K562 (cell line): ENCODE measurements around the gene SYT17. TPM values are rescaled to one million over a fixed set of nuclear protein-coding genes. Genes with fewer than 3 reads are reported as not detected.

ENCODE experiments used
- ATAC-seq: fragments of 200-7000 bp; cut with Tn5 transposase; 3 replicates; pipeline ENCODE4 v1.9.1; 2020; ENCODE audit warnings: moderate library complexity
- BruUV-seq: library from RNA; stranded (reverse); fragments of 400-500 nt; replicated peaks from 2 replicates; lab custom pipeline; 2021; lab: Mats Ljungman, UMichigan
- CTCF ChIA-PET: fragments of 300-600 bp; formaldehyde crosslinking; extraction: SDS; loops from one replicate; lab custom pipeline; 2021; ENCODE audit warnings: low intra/inter-chr PET ratio; lab: Yijun Ruan, JAX
- POLR2A ChIA-PET: fragments of 300-600, 350-650 bp; sonication (Branson Sonifier 250); formaldehyde crosslinking; extraction: SDS; loops from one replicate; lab custom pipeline; 2021; ENCODE audit warnings: antibody characterized with exemption, inconsistent platforms; lab: Yijun Ruan, JAX
- DNase-seq, 4 experiments: peaks; one replicate each; pipeline versions ENCODE4 v3.0.0 to v3.0.0-alpha.2; 2011 to 2018; ENCODE audit warnings: low spot score in 3 of 4, mixed read lengths in 3 of 4; ENCODE audit errors: extremely low read depth in 1 of 4
- FAIRE-seq: peaks from 2 replicates; lab custom pipeline; 2011; peaks lifted over from hg19 to GRCh38; lab: Jason Lieb, UNC
- H2AFZ ChIP-seq: 2 replicates; pipeline ENCODE4 v1.6.0; 2011; ENCODE audit warnings: low read depth, low read length, control low read depth, inconsistent platforms
- H3K27ac ChIP-seq: fragments of 200-600 bp; 3 replicates; pipeline ENCODE4 v1.8.0; 2011; ENCODE audit warnings: low read depth, mild to moderate bottlenecking, control low read depth, inconsistent platforms, low read length, moderate library complexity, mixed read lengths; ENCODE audit errors: extremely low read depth
- H3K27me3 ChIP-seq, 2 experiments: fragments of 300-600 bp in 1 of 2; 2 replicates in 1 of 2; 3 replicates in 1 of 2; pipeline versions ENCODE4 v1.6.0 to v1.8.0; 2011; ENCODE audit warnings: inconsistent platforms in 2 of 2, low read length in 2 of 2, mild to moderate bottlenecking in 1 of 2, mixed read lengths in 1 of 2, moderate library complexity in 1 of 2; ENCODE audit not compliant: control insufficient read depth in 2 of 2, insufficient read depth in 2 of 2
- H3K36me3 ChIP-seq: fragments of 300-600 bp; 3 replicates; pipeline ENCODE4 v1.8.0; 2011; ENCODE audit warnings: mild to moderate bottlenecking, low read length, inconsistent platforms; ENCODE audit not compliant: control insufficient read depth, insufficient read depth
- H3K4me1 ChIP-seq, 2 experiments: fragments of 200-600 bp in 1 of 2; replicated peaks in 1 of 2; 2 replicates in 1 of 2; 3 replicates in 1 of 2; pipeline versions ENCODE4 v1.5.1 to v1.8.0; 2011; ENCODE audit warnings: inconsistent platforms in 2 of 2, low read length in 2 of 2, mild to moderate bottlenecking in 1 of 2, mixed read lengths in 1 of 2, moderate library complexity in 1 of 2; ENCODE audit not compliant: control insufficient read depth in 2 of 2, insufficient read depth in 2 of 2
- H3K4me2 ChIP-seq: 2 replicates; pipeline ENCODE4 v1.6.1; 2011; ENCODE audit warnings: low read length, control low read depth, inconsistent platforms, mixed read lengths; ENCODE audit not compliant: insufficient read depth
- H3K4me3 ChIP-seq: fragments of 200-600 bp; sonication (generic), shearing (Covaris generic); 2 replicates; pipeline ENCODE4 v1.5.1; 2016; ENCODE audit warnings: control low read depth, inconsistent platforms
- H3K79me2 ChIP-seq: fragments of 200-600 bp; 3 replicates; pipeline ENCODE4 v1.8.0; 2011; ENCODE audit warnings: low read length, inconsistent platforms; ENCODE audit not compliant: control insufficient read depth, insufficient read depth
- H3K9ac ChIP-seq, 2 experiments: 2 replicates each; pipeline versions ENCODE4 v1.6.0 to v1.6.1; 2011; ENCODE audit warnings: low read depth in 2 of 2, low read length in 2 of 2, control low read depth in 1 of 2, inconsistent platforms in 1 of 2, mild to moderate bottlenecking in 1 of 2, mixed read lengths in 1 of 2; ENCODE audit not compliant: insufficient read depth in 1 of 2
- H3K9me1 ChIP-seq: one replicate; pipeline ENCODE4 v1.6.0; 2011; ENCODE audit warnings: inconsistent platforms, mild to moderate bottlenecking, low read length, moderate library complexity; ENCODE audit not compliant: control insufficient read depth, insufficient read depth
- H3K9me3 ChIP-seq: replicated peaks from 2 replicates; pipeline ENCODE4 v1.5.1; 2011; ENCODE audit warnings: low read depth, low read length, inconsistent platforms; ENCODE audit not compliant: control insufficient read depth, insufficient read depth
- H4K20me1 ChIP-seq: replicated peaks from 2 replicates; pipeline ENCODE4 v1.6.1; 2011; ENCODE audit warnings: low read length, inconsistent platforms, mixed read lengths; ENCODE audit not compliant: control insufficient read depth, insufficient read depth
- AFF1 ChIP-seq, 2 experiments: fragments of 450-650 bp; IDR thresholded peaks; 2 replicates each; pipeline ENCODE4 v1.6.1; 2018; ENCODE audit warnings: mild to moderate bottlenecking in 2 of 2, low read depth in 1 of 2; ENCODE audit not compliant: partially characterized antibody in 2 of 2
- CREB3 ChIP-seq: fragments of 450-650 bp; conservative IDR thresholded peaks from 2 replicates; pipeline ENCODE4 v1.6.1; 2016; ENCODE audit warnings: missing genetic modification characterization, low read depth, mild to moderate bottlenecking, missing compliant biosample characterization, moderate library complexity
- GTF2B ChIP-seq: IDR thresholded peaks from 2 replicates; pipeline ENCODE4 v1.6.1; 2011; ENCODE audit not compliant: insufficient read length; ENCODE audit errors: extremely low read depth
- HMBOX1 ChIP-seq: sonication (generic); IDR thresholded peaks from 2 replicates; pipeline ENCODE4 v1.6.1; 2016
- LEF1 ChIP-seq: fragments of 450-650 bp; IDR thresholded peaks from 2 replicates; pipeline ENCODE4 v1.6.1; 2016; ENCODE audit warnings: mild to moderate bottlenecking
- SOX6 ChIP-seq: fragments of 450-650 bp; IDR thresholded peaks from 2 replicates; pipeline ENCODE4 v1.6.1; 2014; ENCODE audit warnings: mild to moderate bottlenecking
- ZBTB43 ChIP-seq: sonication (generic); formaldehyde crosslinking; IDR thresholded peaks from 2 replicates; pipeline ENCODE4 v1.8.0; 2023; ENCODE audit warnings: mild to moderate bottlenecking, missing genetic modification reagents
- ZNF280A ChIP-seq: fragments of 450-650 bp; IDR thresholded peaks from 2 replicates; pipeline ENCODE4 v1.6.1; 2018; ENCODE audit warnings: mild to moderate bottlenecking, low read depth; ENCODE audit not compliant: partially characterized antibody
- ZNF436 ChIP-seq: fragments of 250-450, 450-650 bp; sonication (Bioruptor Pico); formaldehyde crosslinking; IDR thresholded peaks from 2 replicates; pipeline ENCODE4 v1.7.0; 2020; ENCODE audit warnings: mild to moderate bottlenecking
- WGBS: fragments of 100-300 bp; shearing (Covaris generic); methylation state at CpG from one replicate; pipeline ENCODE4 v1.1.6; 2016; ENCODE audit warnings: low coverage, mixed read lengths; ENCODE audit not compliant: insufficient coverage; ENCODE audit errors: missing lambda C conversion rate; 5-methylcytosine and 5-hydroxymethylcytosine counted together
- in situ Hi-C: fragments of 300-500 bp; cut with MboI; formaldehyde crosslinking; loops from 4 replicates; pipeline ENCODE4 v1.15.0; 2018; ENCODE audit warnings: inconsistent platforms, mixed read lengths
- intact Hi-C: fragments of 100-400 bp; cut with micrococcal nuclease; formaldehyde crosslinking; loops from 2 replicates; pipeline ENCODE4 v1.14.2; 2022
- polyA plus RNA-seq, 8 experiments: library from polyadenylated mRNA; depleted of rRNA in 4 of 8; stranded (reverse) in 5 of 8; unstranded in 3 of 8; fragments of >200 nt; fragmentation: Nextera tagmentation in 2 of 8; fragmentation: Illumina TruSeq in 1 of 8; extraction: Ambion mirVana in 2 of 8; extraction: Trizol in 1 of 8; gene quantifications; 2 replicates each; pipeline versions ENCODE4 v1.2.1 to v1.2.3, GENCODE V29; 2011 to 2014; ENCODE audit warnings: inconsistent platforms in 1 of 8, missing spikeins in 1 of 8
- total RNA-seq, 7 experiments: library from RNA; depleted of rRNA in 6 of 7; stranded (reverse); fragments of >200 nt in 6 of 7; fragmentation: Illumina TruSeq in 2 of 7; extraction: Trizol in 2 of 7; gene quantifications; 2 replicates each; pipeline versions ENCODE4 v1.2.1 to v1.2.3, GENCODE V29; 2011 to 2021; ENCODE audit warnings: low replicate concordance in 1 of 7

SYT17 gene
- total and polyA plus RNA-seq, 9 of the 15 experiments (the other 6 are each of a cell fraction or from before 2014, with no cell fraction given): not detected

- H3K9me3 ChIP-seq: no peaks in the 10 kb centered on the region
- TF ChIP-seq ZNF436 (no peak), GTF2B (no peak), CREB3 (no peak), ZNF280A (no peak), ZBTB43 (no peak), HMBOX1 (no peak), LEF1 (no peak), AFF1 (IDR thresholded peaks at IDR 0.05; ENCODE audit: low read depth in 1 of 2, partially characterized antibody in 2 of 2) (no peak), SOX6 (no peak)
Observed at GRCh38 chr16:19228052-19228451, 60.0 kb downstream of the SYT17 start.

More at GRCh38 chr16:19228052-19228451, 60.0 kb downstream of the SYT17 start:
- no peaks in the 10 kb centered on the region for H3K79me2 ChIP-seq
- ChIA-PET CTCF (no interaction called here), POLR2A (interaction anchor here (0.7 kb wide), 1 partner anchor 9 kb away, joined by 3 read pairs; no protein-coding TSS in a partner anchor)
- BruUV-seq: no TSS peak
- WGBS: 0% methylated on average over 4 of the region's 4 CpGs
- H3K9me1 ChIP-seq: no peaks in the 10 kb centered on the region
- H2AFZ ChIP-seq: no peak overlapping the region
- H4K20me1 ChIP-seq: no peaks in the 10 kb centered on the region
- DNase-seq: no peak
- no peaks in the 10 kb centered on the region for H3K36me3 ChIP-seq
- H3K4me1 ChIP-seq: no peaks in the 10 kb centered on the region
- H3K4me2 ChIP-seq: no peak overlapping the region
- ATAC-seq: no peak
- in situ Hi-C loops (no loop called here), intact Hi-C loops (no loop called here)
- H3K9ac ChIP-seq: no peak overlapping the region
- no peak overlapping the region for H3K4me3 ChIP-seq
- no peak for FAIRE-seq
- H3K27me3 ChIP-seq: peaks cover 3 to 8% of the 10 kb centered on the region in 2 experiments; a peak in 2 of 5 replicates
- H3K27ac ChIP-seq: no peak overlapping the region
